ENCODE data around the gene CENPP. TPM values are rescaled to one million over a fixed set of nuclear protein-coding genes. Genes with fewer than 3 reads are reported as not detected.
A peak's percentile ranks its signal among the peaks of the same experiment; 100 is the strongest.

CENPP gene
- total RNA-seq, 4 donors from 2014 or later: 2.8 to 51.2 (median 4.9) TPM

DNA sequence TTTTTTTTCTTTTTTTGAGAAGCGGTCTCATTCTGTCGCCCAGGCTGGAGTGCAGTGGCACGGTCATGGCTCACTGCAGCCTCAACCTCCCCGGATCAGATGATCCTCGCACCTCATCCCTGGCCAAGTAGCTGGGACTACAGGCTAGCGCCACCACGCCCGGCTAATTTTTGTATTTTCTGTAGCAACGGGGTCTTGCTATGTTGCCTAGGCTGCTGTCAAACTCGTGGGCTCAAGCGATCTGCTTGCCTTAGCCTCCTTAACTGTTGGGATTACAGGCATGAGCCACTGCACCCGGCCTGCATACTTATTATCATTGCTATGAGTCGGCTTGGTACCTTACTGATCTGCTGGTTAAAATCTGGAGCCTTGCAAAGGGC is 31.5 kb upstream of the CENPP start:
- H3K4me3 ChIP-seq: peak overlapping the region; percentile 63 to 75 (median 68)
- TF ChIP-seq, protein P1, sequence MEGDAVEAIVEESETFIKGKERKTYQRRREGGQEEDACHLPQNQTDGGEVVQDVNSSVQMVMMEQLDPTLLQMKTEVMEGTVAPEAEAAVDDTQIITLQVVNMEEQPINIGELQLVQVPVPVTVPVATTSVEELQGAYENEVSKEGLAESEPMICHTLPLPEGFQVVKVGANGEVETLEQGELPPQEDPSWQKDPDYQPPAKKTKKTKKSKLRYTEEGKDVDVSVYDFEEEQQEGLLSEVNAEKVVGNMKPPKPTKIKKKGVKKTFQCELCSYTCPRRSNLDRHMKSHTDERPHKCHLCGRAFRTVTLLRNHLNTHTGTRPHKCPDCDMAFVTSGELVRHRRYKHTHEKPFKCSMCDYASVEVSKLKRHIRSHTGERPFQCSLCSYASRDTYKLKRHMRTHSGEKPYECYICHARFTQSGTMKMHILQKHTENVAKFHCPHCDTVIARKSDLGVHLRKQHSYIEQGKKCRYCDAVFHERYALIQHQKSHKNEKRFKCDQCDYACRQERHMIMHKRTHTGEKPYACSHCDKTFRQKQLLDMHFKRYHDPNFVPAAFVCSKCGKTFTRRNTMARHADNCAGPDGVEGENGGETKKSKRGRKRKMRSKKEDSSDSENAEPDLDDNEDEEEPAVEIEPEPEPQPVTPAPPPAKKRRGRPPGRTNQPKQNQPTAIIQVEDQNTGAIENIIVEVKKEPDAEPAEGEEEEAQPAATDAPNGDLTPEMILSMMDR (IDR thresholded peaks at IDR 0.05): no peak
- no peak for TF ChIP-seq POLR2A (IDR thresholded peaks at IDR 0.05)
- DNase-seq: peak in 2 of 3 donors; percentile 48 to 51
- no peaks in the 10 kb centered on the region for H3K27me3 ChIP-seq
- H3K9me3 ChIP-seq: no peaks in the 10 kb centered on the region
- H3K36me3 ChIP-seq: peaks cover 0 to 25% (median 0%) of the 10 kb centered on the region in 3 donors
- peaks cover 0 to 17% (median 7%) of the 10 kb centered on the region in 4 donors for H3K4me1 ChIP-seq
- peak overlapping the region; percentile 46 to 82 (median 74) for H3K27ac ChIP-seq

- TF ChIP-seq POLR2A (IDR thresholded peaks at IDR 0.05): no peak
- TF ChIP-seq, protein P1 (IDR thresholded peaks at IDR 0.05): no peak
- Histone ChIP-seq H3K27ac (no peak overlapping the region), H3K4me1 (peaks cover 0 to 17% (median 7%) of the 10 kb centered on the region in 4 donors), H3K36me3 (peaks cover 0 to 35% (median 0%) of the 10 kb centered on the region in 3 donors), H3K4me3 (no peak overlapping the region), H3K9me3 (no peaks in the 10 kb centered on the region), H3K27me3 (no peaks in the 10 kb centered on the region)
- DNase-seq: no peak
Measured at GRCh38 chr9:92295240-92295790, 30.4 kb upstream of the CENPP start.

DNA sequence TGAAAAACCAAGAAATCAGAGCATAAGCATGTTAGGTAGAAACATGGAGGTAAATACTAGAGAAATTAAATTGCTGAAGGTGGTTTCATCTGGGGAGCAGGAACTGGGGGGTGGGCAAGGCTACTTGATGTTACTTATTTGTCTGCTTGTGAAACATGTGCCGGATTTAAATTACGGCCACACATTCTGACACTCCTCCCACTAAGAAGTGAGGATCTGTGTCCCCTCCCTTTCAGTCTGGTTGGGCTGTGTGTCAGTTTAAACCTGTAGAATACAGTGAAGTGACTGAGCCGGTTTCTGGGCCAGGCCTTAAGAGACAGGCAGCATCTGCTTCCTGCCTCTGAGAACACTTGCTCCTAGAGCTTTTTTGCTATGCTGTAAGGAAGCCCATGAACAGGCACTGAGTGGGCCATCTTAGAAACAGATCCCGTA is 29.9 kb upstream of the CENPP start:
- no peak for DNase-seq
- Histone ChIP-seq H3K27ac (no peak overlapping the region), H3K36me3 (peaks cover 0 to 40% (median 0%) of the 10 kb centered on the region in 3 donors), H3K27me3 (no peaks in the 10 kb centered on the region), H3K4me1 (peaks cover 0 to 17% (median 7%) of the 10 kb centered on the region in 4 donors), H3K4me3 (no peak overlapping the region), H3K9me3 (no peaks in the 10 kb centered on the region)
- TF ChIP-seq, protein P1 (IDR thresholded peaks at IDR 0.05): no peak
- TF ChIP-seq POLR2A (IDR thresholded peaks at IDR 0.05): no peak

GRCh38 chr9:92297611-92298010 is 28.1 kb upstream of the CENPP start:
- TF ChIP-seq, protein P1 (IDR thresholded peaks at IDR 0.05): no peak
- no peak for TF ChIP-seq POLR2A (IDR thresholded peaks at IDR 0.05)
- no peaks in the 10 kb centered on the region for H3K9me3 ChIP-seq
- no peak for DNase-seq
- peaks cover 0 to 58% (median 0%) of the 10 kb centered on the region in 3 donors for H3K36me3 ChIP-seq
- H3K4me3 ChIP-seq: no peak overlapping the region
- no peak overlapping the region for H3K27ac ChIP-seq
- H3K4me1 ChIP-seq: peaks cover 0 to 10% (median 4%) of the 10 kb centered on the region in 4 donors
- H3K27me3 ChIP-seq: no peaks in the 10 kb centered on the region

GRCh38 chr9:92298036-92298435 is 27.7 kb upstream of the CENPP start:
- no peak for DNase-seq
- TF ChIP-seq, protein P1 (IDR thresholded peaks at IDR 0.05): no peak
- TF ChIP-seq POLR2A (IDR thresholded peaks at IDR 0.05): no peak
- Histone ChIP-seq H3K9me3 (no peaks in the 10 kb centered on the region), H3K36me3 (peaks cover 0 to 62% (median 0%) of the 10 kb centered on the region in 3 donors), H3K4me1 (peaks cover 0 to 8% (median 3%) of the 10 kb centered on the region in 4 donors), H3K27ac (no peak overlapping the region), H3K4me3 (no peak overlapping the region), H3K27me3 (no peaks in the 10 kb centered on the region)
